Astrocyte (in vitro differentiated cells and primary cell): Measurements from ENCODE around the gene NPLOC4.

Experiments
- EZH2 ChIP-seq: IDR thresholded peaks from 2 replicates; pipeline ENCODE4 v1.6.1; 2012; ENCODE audit warnings: mild to moderate bottlenecking, low read length, inconsistent platforms; ENCODE audit not compliant: insufficient read depth
- TF ChIP-seq, protein P1 (sequence below): IDR thresholded peaks from 2 replicates; pipeline ENCODE4 v1.5.1; 2011; ENCODE audit warnings: low read depth, mild to moderate bottlenecking, inconsistent platforms, low read length, moderate library complexity; ENCODE audit not compliant: insufficient read depth

- TF ChIP-seq, protein P1, sequence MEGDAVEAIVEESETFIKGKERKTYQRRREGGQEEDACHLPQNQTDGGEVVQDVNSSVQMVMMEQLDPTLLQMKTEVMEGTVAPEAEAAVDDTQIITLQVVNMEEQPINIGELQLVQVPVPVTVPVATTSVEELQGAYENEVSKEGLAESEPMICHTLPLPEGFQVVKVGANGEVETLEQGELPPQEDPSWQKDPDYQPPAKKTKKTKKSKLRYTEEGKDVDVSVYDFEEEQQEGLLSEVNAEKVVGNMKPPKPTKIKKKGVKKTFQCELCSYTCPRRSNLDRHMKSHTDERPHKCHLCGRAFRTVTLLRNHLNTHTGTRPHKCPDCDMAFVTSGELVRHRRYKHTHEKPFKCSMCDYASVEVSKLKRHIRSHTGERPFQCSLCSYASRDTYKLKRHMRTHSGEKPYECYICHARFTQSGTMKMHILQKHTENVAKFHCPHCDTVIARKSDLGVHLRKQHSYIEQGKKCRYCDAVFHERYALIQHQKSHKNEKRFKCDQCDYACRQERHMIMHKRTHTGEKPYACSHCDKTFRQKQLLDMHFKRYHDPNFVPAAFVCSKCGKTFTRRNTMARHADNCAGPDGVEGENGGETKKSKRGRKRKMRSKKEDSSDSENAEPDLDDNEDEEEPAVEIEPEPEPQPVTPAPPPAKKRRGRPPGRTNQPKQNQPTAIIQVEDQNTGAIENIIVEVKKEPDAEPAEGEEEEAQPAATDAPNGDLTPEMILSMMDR = no peak
- no peak for TF ChIP-seq EZH2
These were observed 122.5 kb downstream of the NPLOC4 start for GRCh38 chr17:81514489-81514738.
